Astrocyte (in vitro differentiated cells and primary cell): ENCODE measurements around the gene FAM240A. TPM values are rescaled to one million over a fixed set of nuclear protein-coding genes. Genes with fewer than 3 reads are reported as not detected.

ENCODE experiments used
- DNase-seq: peaks from one replicate; pipeline ENCODE4 v3.0.0-alpha.2; 2010; ENCODE audit warnings: low read depth
- FAIRE-seq: peaks from 2 replicates; lab custom pipeline; 2011; peaks lifted over from hg19 to GRCh38; lab: Jason Lieb, UNC
- H2AFZ ChIP-seq: 2 replicates; pipeline ENCODE4 v1.6.0; 2012; ENCODE audit warnings: low read depth, low read length, inconsistent platforms
- H3K27ac ChIP-seq: 2 replicates; pipeline ENCODE4 v1.5.1; 2011; ENCODE audit warnings: low read depth, low read length, inconsistent platforms
- H3K27me3 ChIP-seq: 2 replicates; pipeline ENCODE4 v1.6.0; 2011; ENCODE audit warnings: low read length, inconsistent platforms; ENCODE audit not compliant: insufficient read depth
- H3K36me3 ChIP-seq: 2 replicates; pipeline ENCODE4 v1.5.1; 2011; ENCODE audit warnings: low read length, inconsistent platforms; ENCODE audit not compliant: insufficient read depth
- H3K4me1 ChIP-seq: 2 replicates; pipeline ENCODE4 v1.5.1; 2011; ENCODE audit warnings: low read length, inconsistent platforms; ENCODE audit not compliant: insufficient read depth
- H3K4me2 ChIP-seq: 2 replicates; pipeline ENCODE4 v1.6.0; 2012; ENCODE audit warnings: low read length, inconsistent platforms
- H3K4me3 ChIP-seq: 2 replicates; pipeline ENCODE4 v1.5.1; 2011; ENCODE audit warnings: low read depth, mild to moderate bottlenecking, low read length, inconsistent platforms; ENCODE audit not compliant: insufficient read depth
- H3K79me2 ChIP-seq: 2 replicates; pipeline ENCODE4 v1.6.0; 2012; ENCODE audit warnings: mild to moderate bottlenecking, low read length, inconsistent platforms; ENCODE audit not compliant: insufficient read depth
- H3K9ac ChIP-seq: 2 replicates; pipeline ENCODE4 v1.6.0; 2012; ENCODE audit warnings: mild to moderate bottlenecking, low read length, inconsistent platforms
- H3K9me3 ChIP-seq: 2 replicates; pipeline ENCODE4 v1.5.1; 2012; ENCODE audit warnings: low read depth, mild to moderate bottlenecking, low read length, inconsistent platforms; ENCODE audit not compliant: insufficient read depth
- H4K20me1 ChIP-seq: 2 replicates; pipeline ENCODE4 v1.6.0; 2012; ENCODE audit warnings: low read length, inconsistent platforms; ENCODE audit not compliant: insufficient read depth
- H3K27ac Mint-ChIP-seq: one replicate; pipeline ENCODE4 v1.8.0; 2021; ENCODE audit warnings: mild to moderate bottlenecking, mixed read lengths; ENCODE audit not compliant: unreplicated experiment
- H3K27me3 Mint-ChIP-seq: one replicate; pipeline ENCODE4 v1.8.0; 2021; ENCODE audit warnings: low read depth, mixed read lengths; ENCODE audit not compliant: unreplicated experiment
- H3K36me3 Mint-ChIP-seq: one replicate; pipeline ENCODE4 v1.8.0; 2021; ENCODE audit warnings: low read depth, mixed read lengths; ENCODE audit not compliant: unreplicated experiment
- H3K4me1 Mint-ChIP-seq: one replicate; pipeline ENCODE4 v1.8.0; 2021; ENCODE audit warnings: low read depth, mixed read lengths; ENCODE audit not compliant: unreplicated experiment
- H3K4me3 Mint-ChIP-seq: one replicate; pipeline ENCODE4 v1.8.0; 2021; ENCODE audit warnings: mild to moderate bottlenecking, moderate library complexity, mixed read lengths; ENCODE audit not compliant: unreplicated experiment
- H3K9me3 Mint-ChIP-seq: one replicate; pipeline ENCODE4 v1.8.0; 2021; ENCODE audit warnings: mild to moderate bottlenecking, mixed read lengths; ENCODE audit not compliant: unreplicated experiment
- EZH2 ChIP-seq: IDR thresholded peaks from 2 replicates; pipeline ENCODE4 v1.6.1; 2012; ENCODE audit warnings: mild to moderate bottlenecking, low read length, inconsistent platforms; ENCODE audit not compliant: insufficient read depth
- total RNA-seq: library from RNA; stranded (reverse); gene quantifications from 2 replicates; pipeline ENCODE4 v1.2.1, GENCODE V29; 2021
- TF ChIP-seq, protein P1 (sequence below): IDR thresholded peaks from 2 replicates; pipeline ENCODE4 v1.5.1; 2011; ENCODE audit warnings: low read depth, mild to moderate bottlenecking, inconsistent platforms, low read length, moderate library complexity; ENCODE audit not compliant: insufficient read depth

The FAM240A gene
- total RNA-seq, 1 donor from 2014 or later, result not detected

DNA sequence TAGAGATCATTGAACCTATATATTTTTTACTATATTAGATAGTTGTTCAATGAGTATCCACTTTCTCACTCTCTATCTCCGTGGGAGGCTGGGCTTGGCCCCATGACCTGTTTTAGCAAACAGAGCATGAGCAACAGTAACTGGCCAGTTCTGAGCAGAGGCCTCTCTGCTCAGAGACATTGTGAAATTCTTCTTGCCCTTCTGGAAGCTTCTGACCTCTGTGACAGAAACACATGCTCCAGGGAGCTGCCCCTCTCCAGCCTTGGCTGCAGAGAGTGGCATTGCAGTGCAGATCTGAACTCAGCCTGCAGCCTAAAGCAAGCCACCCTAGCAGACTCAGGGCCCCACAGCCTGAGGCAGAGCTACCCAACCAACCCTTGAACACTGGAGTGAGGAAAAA is 20.5 kb downstream of the FAM240A start:
- DNase-seq (no peak), FAIRE-seq (no peak)
- Histone ChIP-seq H3K4me1 (peaks cover 9% of the 10 kb centered on the region), H3K79me2 (no peaks in the 10 kb centered on the region), H3K4me3 (no peak overlapping the region), H3K4me2 (no peak overlapping the region), H3K9ac (no peak overlapping the region), H2AFZ (no peak overlapping the region), H3K36me3 (no peaks in the 10 kb centered on the region), H3K27me3 (peaks cover 2% of the 10 kb centered on the region), H3K27ac (no peak overlapping the region), H3K9me3 (no peaks in the 10 kb centered on the region), H4K20me1 (no peaks in the 10 kb centered on the region)
- TF ChIP-seq, protein P1, sequence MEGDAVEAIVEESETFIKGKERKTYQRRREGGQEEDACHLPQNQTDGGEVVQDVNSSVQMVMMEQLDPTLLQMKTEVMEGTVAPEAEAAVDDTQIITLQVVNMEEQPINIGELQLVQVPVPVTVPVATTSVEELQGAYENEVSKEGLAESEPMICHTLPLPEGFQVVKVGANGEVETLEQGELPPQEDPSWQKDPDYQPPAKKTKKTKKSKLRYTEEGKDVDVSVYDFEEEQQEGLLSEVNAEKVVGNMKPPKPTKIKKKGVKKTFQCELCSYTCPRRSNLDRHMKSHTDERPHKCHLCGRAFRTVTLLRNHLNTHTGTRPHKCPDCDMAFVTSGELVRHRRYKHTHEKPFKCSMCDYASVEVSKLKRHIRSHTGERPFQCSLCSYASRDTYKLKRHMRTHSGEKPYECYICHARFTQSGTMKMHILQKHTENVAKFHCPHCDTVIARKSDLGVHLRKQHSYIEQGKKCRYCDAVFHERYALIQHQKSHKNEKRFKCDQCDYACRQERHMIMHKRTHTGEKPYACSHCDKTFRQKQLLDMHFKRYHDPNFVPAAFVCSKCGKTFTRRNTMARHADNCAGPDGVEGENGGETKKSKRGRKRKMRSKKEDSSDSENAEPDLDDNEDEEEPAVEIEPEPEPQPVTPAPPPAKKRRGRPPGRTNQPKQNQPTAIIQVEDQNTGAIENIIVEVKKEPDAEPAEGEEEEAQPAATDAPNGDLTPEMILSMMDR, result no peak
- no peak for TF ChIP-seq EZH2
- no peak overlapping the region for H3K4me3 Mint-ChIP-seq
- peak overlapping the region; percentile 55 for H3K27ac Mint-ChIP-seq
- H3K27me3 Mint-ChIP-seq, result peaks cover 4% of the 10 kb centered on the region
- H3K36me3 Mint-ChIP-seq, result no peaks in the 10 kb centered on the region
- no peaks in the 10 kb centered on the region for H3K9me3 Mint-ChIP-seq
- peaks cover 3% of the 10 kb centered on the region for H3K4me1 Mint-ChIP-seq

GRCh38 chr3:46634856-46635255 is 22.5 kb downstream of the FAM240A start:
- no peak for FAIRE-seq
- Histone ChIP-seq H3K4me1 (peaks cover 5% of the 10 kb centered on the region), H3K27ac (no peak overlapping the region), H3K36me3 (no peaks in the 10 kb centered on the region), H3K27me3 (no peaks in the 10 kb centered on the region), H3K79me2 (no peaks in the 10 kb centered on the region), H2AFZ (no peak overlapping the region), H3K4me2 (no peak overlapping the region), H3K9ac (no peak overlapping the region), H3K9me3 (no peaks in the 10 kb centered on the region), H4K20me1 (no peaks in the 10 kb centered on the region), H3K4me3 (no peak overlapping the region)
- Mint-ChIP-seq H3K27ac (no peak overlapping the region), H3K36me3 (no peaks in the 10 kb centered on the region), H3K4me1 (peaks cover 3% of the 10 kb centered on the region), H3K4me3 (no peak overlapping the region), H3K9me3 (no peaks in the 10 kb centered on the region), H3K27me3 (peaks cover 5% of the 10 kb centered on the region)
- DNase-seq, result no peak
- TF ChIP-seq EZH2, result no peak
- TF ChIP-seq, protein P1, result no peak

- FAIRE-seq (no peak), DNase-seq (no peak)
- no peak overlapping the region for H3K27ac ChIP-seq
- TF ChIP-seq, protein P1, result no peak
- TF ChIP-seq EZH2, result no peak
- H3K27ac Mint-ChIP-seq, result no peak overlapping the region
- no peaks in the 10 kb centered on the region for H3K36me3 Mint-ChIP-seq
- peaks cover 3% of the 10 kb centered on the region for H3K9me3 ChIP-seq
- H3K79me2 ChIP-seq, result no peaks in the 10 kb centered on the region
- H3K4me3 ChIP-seq, result no peak overlapping the region
- H3K27me3 ChIP-seq, result peaks cover 7% of the 10 kb centered on the region
- no peaks in the 10 kb centered on the region for H3K4me1 ChIP-seq
- H4K20me1 ChIP-seq, result no peaks in the 10 kb centered on the region
- H3K9me3 Mint-ChIP-seq, result peaks cover 9% of the 10 kb centered on the region
- H2AFZ ChIP-seq, result no peak overlapping the region
- H3K36me3 ChIP-seq, result no peaks in the 10 kb centered on the region
- H3K27me3 Mint-ChIP-seq, result peaks cover 8% of the 10 kb centered on the region
- no peak overlapping the region for H3K9ac ChIP-seq
- no peak overlapping the region for H3K4me2 ChIP-seq
- no peaks in the 10 kb centered on the region for H3K4me1 Mint-ChIP-seq
- no peak overlapping the region for H3K4me3 Mint-ChIP-seq
Measured at GRCh38 chr3:46639221-46639620, 26.9 kb downstream of the FAM240A start.
